Fibroblast of villous mesenchyme (primary cell): Measurements from ENCODE around the gene PCNA. TPM values are rescaled to one million over a fixed set of nuclear protein-coding genes. Genes with fewer than 3 reads are reported as not detected.

Experiments
- DNase-seq: peaks from one replicate; pipeline ENCODE4 v3.0.0-alpha.2; 2010; ENCODE audit warnings: low read depth
- H3K4me3 ChIP-seq: 2 replicates; pipeline ENCODE4 v1.5.1; 2011; ENCODE audit warnings: low read depth, mild to moderate bottlenecking, low read length
- CTCF ChIP-seq: IDR thresholded peaks from 2 replicates; pipeline ENCODE4 v1.5.1; 2012; ENCODE audit warnings: low read depth, mild to moderate bottlenecking, low read length; ENCODE audit not compliant: insufficient read depth
- total RNA-seq: library from RNA; depleted of rRNA; stranded (reverse); fragments of >200 nt; gene quantifications from 2 replicates; pipeline ENCODE4 v1.2.3, GENCODE V29; 2012

Gene PCNA
- total RNA-seq, 1 donor = 121 TPM

GRCh38 chr20:5141615-5142014 is 21.9 kb upstream of the PCNA start:
- TF ChIP-seq CTCF = no peak
- DNase-seq = no peak
- no peak overlapping the region for H3K4me3 ChIP-seq

GRCh38 chr20:5140195-5140594 is 20.4 kb upstream of the PCNA start:
- DNase-seq = no peak
- no peak for TF ChIP-seq CTCF
- H3K4me3 ChIP-seq = no peak overlapping the region

GRCh38 chr20:5136096-5136495 is 16.3 kb upstream of the PCNA start:
- no peak for DNase-seq
- no peak overlapping the region for H3K4me3 ChIP-seq
- no peak for TF ChIP-seq CTCF

GRCh38 chr20:5135363-5136012 is 15.7 kb upstream of the PCNA start:
- DNase-seq = no peak
- no peak for TF ChIP-seq CTCF
- H3K4me3 ChIP-seq = no peak overlapping the region

- TF ChIP-seq CTCF = no peak
- DNase-seq = no peak
- no peak overlapping the region for H3K4me3 ChIP-seq
These were observed 14.2 kb upstream of the PCNA start for GRCh38 chr20:5133998-5134397.

GRCh38 chr20:5131502-5131901 is 11.7 kb upstream of the PCNA start:
- no peak for DNase-seq
- TF ChIP-seq CTCF = no peak
- no peak overlapping the region for H3K4me3 ChIP-seq

GRCh38 chr20:5128886-5129285 is 9.1 kb upstream of the PCNA start:
- no peak for DNase-seq
- TF ChIP-seq CTCF = no peak
- no peak overlapping the region for H3K4me3 ChIP-seq
